Mesendoderm (in vitro differentiated cells): Measurements from ENCODE around the gene NELL2.

Experiments
- DNase-seq: peaks from one replicate; pipeline ENCODE4 v3.0.0; 2013
- H2AK5ac ChIP-seq: 2 replicates; pipeline ENCODE4 v1.6.1; 2013; ENCODE audit warnings: low read length, inconsistent platforms
- H2BK120ac ChIP-seq: 2 replicates; pipeline ENCODE4 v1.6.1; 2013; ENCODE audit warnings: low read depth, mild to moderate bottlenecking, low read length, moderate library complexity, mixed read lengths
- H2BK15ac ChIP-seq: replicated peaks from 2 replicates; pipeline ENCODE4 v1.6.1; 2013; ENCODE audit warnings: low read depth, mild to moderate bottlenecking, moderate library complexity
- H2BK5ac ChIP-seq: 2 replicates; pipeline ENCODE4 v1.6.1; 2013; ENCODE audit warnings: low read length, inconsistent platforms
- H3K18ac ChIP-seq: 2 replicates; pipeline ENCODE4 v1.6.1; 2013; ENCODE audit warnings: mild to moderate bottlenecking, low read length, mixed read lengths
- H3K23ac ChIP-seq: one replicate; pipeline ENCODE4 v1.6.1; 2013; ENCODE audit warnings: low read length
- H3K27ac ChIP-seq: 2 replicates; pipeline ENCODE4 v1.5.1; 2013; ENCODE audit warnings: low read depth, mild to moderate bottlenecking, inconsistent platforms, low read length, moderate library complexity
- H3K27me3 ChIP-seq: 2 replicates; pipeline ENCODE4 v1.6.1; 2013; ENCODE audit warnings: low read length, control low read depth, mild to moderate bottlenecking, inconsistent platforms; ENCODE audit not compliant: insufficient read depth, poor library complexity
- H3K36me3 ChIP-seq: 2 replicates; pipeline ENCODE4 v1.6.1; 2013; ENCODE audit warnings: low read length, inconsistent platforms; ENCODE audit not compliant: control insufficient read depth, insufficient read depth
- H3K4ac ChIP-seq: one replicate; pipeline ENCODE4 v1.6.1; 2013; ENCODE audit warnings: low read depth, mild to moderate bottlenecking, low read length, moderate library complexity
- H3K4me1 ChIP-seq: 2 replicates; pipeline ENCODE4 v1.6.1; 2013; ENCODE audit warnings: low read depth, low read length, inconsistent platforms; ENCODE audit not compliant: control insufficient read depth
- H3K4me2 ChIP-seq: 2 replicates; pipeline ENCODE4 v1.6.1; 2013; ENCODE audit warnings: low read length
- H3K4me3 ChIP-seq: 2 replicates; pipeline ENCODE4 v1.5.1; 2013; ENCODE audit warnings: mild to moderate bottlenecking, low read length
- H3K56ac ChIP-seq: one replicate; pipeline ENCODE4 v1.6.1; 2013; ENCODE audit warnings: low read length
- H3K79me1 ChIP-seq: 2 replicates; pipeline ENCODE4 v1.6.1; 2013; ENCODE audit warnings: low read length, inconsistent platforms
- H3K79me2 ChIP-seq: 2 replicates; pipeline ENCODE4 v1.6.1; 2013; ENCODE audit warnings: mild to moderate bottlenecking, low read length; ENCODE audit not compliant: control insufficient read depth, insufficient read depth
- H3K9ac ChIP-seq: 2 replicates; pipeline ENCODE4 v1.6.1; 2013; ENCODE audit warnings: low read length, inconsistent platforms
- H4K5ac ChIP-seq: one replicate; pipeline ENCODE4 v1.6.1; 2013; ENCODE audit warnings: low read length
- H4K8ac ChIP-seq: one replicate; pipeline ENCODE4 v1.6.1; 2013; ENCODE audit warnings: low read depth, mild to moderate bottlenecking, control low read depth, low read length, moderate library complexity
- WGBS: extraction: QIAGEN DNeasy Blood & Tissue Kit; methylation state at CpG from one replicate; pipeline ENCODE4 v1.1.7; 2013; ENCODE audit warnings: low lambda C conversion rate, missing lambda C conversion rate; ENCODE audit not compliant: insufficient coverage; ENCODE audit errors: extremely low coverage; 5-methylcytosine and 5-hydroxymethylcytosine counted together

NELL2 gene

GRCh38 chr12:44858226-44858855 lies 17.8 kb downstream of the NELL2 start:
- Histone ChIP-seq H2AK5ac (no peak overlapping the region), H2BK15ac (no peak overlapping the region), H3K4ac (no peak overlapping the region), H3K27ac (no peak overlapping the region), H3K36me3 (no peaks in the 10 kb centered on the region), H3K56ac (no peak overlapping the region), H3K4me3 (no peak overlapping the region), H4K5ac (no peak overlapping the region), H3K79me1 (no peaks in the 10 kb centered on the region), H3K23ac (no peak overlapping the region), H2BK5ac (no peak overlapping the region), H3K4me2 (no peak overlapping the region), H3K18ac (no peak overlapping the region), H3K27me3 (no peaks in the 10 kb centered on the region), H4K8ac (no peak overlapping the region), H2BK120ac (no peak overlapping the region), H3K79me2 (no peaks in the 10 kb centered on the region), H3K9ac (no peak overlapping the region), H3K4me1 (no peaks in the 10 kb centered on the region)
- no peak for DNase-seq
- WGBS: no CpG with 5 or more reads among the region's 4 CpGs

- H3K23ac ChIP-seq: no peak overlapping the region
- H3K18ac ChIP-seq: no peak overlapping the region
- no peaks in the 10 kb centered on the region for H3K27me3 ChIP-seq
- H2AK5ac ChIP-seq: no peak overlapping the region
- H4K8ac ChIP-seq: no peak overlapping the region
- no peak overlapping the region for H2BK5ac ChIP-seq
- H2BK120ac ChIP-seq: no peak overlapping the region
- no peaks in the 10 kb centered on the region for H3K36me3 ChIP-seq
- no peak overlapping the region for H3K4ac ChIP-seq
- no peak overlapping the region for H3K27ac ChIP-seq
- no peak overlapping the region for H3K4me3 ChIP-seq
- H3K4me2 ChIP-seq: no peak overlapping the region
- no CpG with 5 or more reads among the region's 2 CpGs for WGBS
- H3K79me1 ChIP-seq: no peaks in the 10 kb centered on the region
- no peaks in the 10 kb centered on the region for H3K79me2 ChIP-seq
- no peak for DNase-seq
- H3K9ac ChIP-seq: no peak overlapping the region
- no peak overlapping the region for H2BK15ac ChIP-seq
- H3K56ac ChIP-seq: no peak overlapping the region
- H4K5ac ChIP-seq: no peak overlapping the region
- H3K4me1 ChIP-seq: no peaks in the 10 kb centered on the region
Observed at GRCh38 chr12:44852483-44852882, 23.6 kb downstream of the NELL2 start.

- Histone ChIP-seq H2BK5ac (no peak overlapping the region), H3K4ac (no peak overlapping the region), H3K4me2 (no peak overlapping the region), H4K5ac (no peak overlapping the region), H3K79me1 (no peaks in the 10 kb centered on the region), H3K79me2 (no peaks in the 10 kb centered on the region), H2BK120ac (no peak overlapping the region), H3K27me3 (no peaks in the 10 kb centered on the region), H3K4me1 (no peaks in the 10 kb centered on the region), H3K18ac (no peak overlapping the region), H3K27ac (no peak overlapping the region), H3K36me3 (no peaks in the 10 kb centered on the region), H3K56ac (no peak overlapping the region), H2AK5ac (no peak overlapping the region), H3K4me3 (no peak overlapping the region), H4K8ac (no peak overlapping the region), H3K23ac (no peak overlapping the region), H2BK15ac (no peak overlapping the region), H3K9ac (no peak overlapping the region)
- DNase-seq: no peak
- WGBS: no CpG with 5 or more reads among the region's 3 CpGs
Observed at GRCh38 chr12:44851586-44851985, 24.5 kb downstream of the NELL2 start.

- Histone ChIP-seq H3K79me2 (no peaks in the 10 kb centered on the region), H2BK5ac (no peak overlapping the region), H3K36me3 (no peaks in the 10 kb centered on the region), H3K18ac (no peak overlapping the region), H4K8ac (no peak overlapping the region), H3K27me3 (no peaks in the 10 kb centered on the region), H2BK120ac (no peak overlapping the region), H3K9ac (no peak overlapping the region), H2AK5ac (no peak overlapping the region), H3K4me3 (no peak overlapping the region), H3K27ac (no peak overlapping the region), H3K56ac (no peak overlapping the region), H3K79me1 (no peaks in the 10 kb centered on the region), H3K4me1 (no peaks in the 10 kb centered on the region), H3K4ac (no peak overlapping the region), H3K4me2 (no peak overlapping the region), H3K23ac (no peak overlapping the region), H2BK15ac (no peak overlapping the region), H4K5ac (no peak overlapping the region)
- DNase-seq: no peak
- no CpG with 5 or more reads among the region's 2 CpGs for WGBS
Observed at GRCh38 chr12:44848703-44849085, 27.4 kb downstream of the NELL2 start.

GRCh38 chr12:44847888-44848702 lies 28.0 kb downstream of the NELL2 start:
- H4K8ac ChIP-seq: no peak overlapping the region
- no peak overlapping the region for H4K5ac ChIP-seq
- no peak overlapping the region for H3K56ac ChIP-seq
- H3K79me1 ChIP-seq: no peaks in the 10 kb centered on the region
- H3K79me2 ChIP-seq: no peaks in the 10 kb centered on the region
- DNase-seq: no peak
- H3K4me3 ChIP-seq: no peak overlapping the region
- H2BK15ac ChIP-seq: no peak overlapping the region
- no peaks in the 10 kb centered on the region for H3K27me3 ChIP-seq
- no peak overlapping the region for H2BK120ac ChIP-seq
- no peak overlapping the region for H3K4ac ChIP-seq
- H3K4me2 ChIP-seq: no peak overlapping the region
- no CpG with 5 or more reads among the region's 6 CpGs for WGBS
- H2BK5ac ChIP-seq: no peak overlapping the region
- H3K18ac ChIP-seq: no peak overlapping the region
- H3K36me3 ChIP-seq: no peaks in the 10 kb centered on the region
- no peak overlapping the region for H3K9ac ChIP-seq
- no peak overlapping the region for H2AK5ac ChIP-seq
- H3K4me1 ChIP-seq: no peaks in the 10 kb centered on the region
- H3K23ac ChIP-seq: no peak overlapping the region
- no peak overlapping the region for H3K27ac ChIP-seq
